Heart left ventricle (tissue), 16 donors: ENCODE data around the gene P3R3URF. TPM values are rescaled to one million over a fixed set of nuclear protein-coding genes. Genes with fewer than 3 reads are reported as not detected.

Experiments
- ATAC-seq, 4 donors: fragments of 200-7000 bp; cut with Tn5 transposase; one replicate each; pipeline ENCODE4 v1.9.1; 2020 to 2022; ENCODE audit warnings: moderate library complexity in 4 of 4, mild to moderate bottlenecking in 3 of 4, moderate number of reproducible peaks in 1 of 4
- DNase-seq, 5 donors: peaks; one replicate each; pipeline ENCODE4 v3.0.0-alpha.2; 2020
- H3K27ac ChIP-seq, 12 donors: fragments of 200-600 bp; sonication (generic) in 4 of 12; one replicate each; pipeline versions ENCODE4 v1.5.0 to v1.8.0; 2016 to 2022; ENCODE audit warnings: mild to moderate bottlenecking in 2 of 12
- H3K27me3 ChIP-seq, 9 donors: fragments of 200-600 bp; sonication (generic) in 2 of 9; one replicate each; pipeline versions ENCODE4 v1.5.1 to v1.8.0; 2016 to 2022; ENCODE audit warnings: mild to moderate bottlenecking in 3 of 9
- H3K36me3 ChIP-seq, 9 donors: fragments of 200-600 bp; sonication (generic) in 2 of 9; one replicate each; pipeline versions ENCODE4 v1.5.0 to v1.8.0; 2018 to 2022; ENCODE audit warnings: mild to moderate bottlenecking in 2 of 9
- H3K4me1 ChIP-seq, 12 donors: fragments of 200-600 bp; sonication (generic) in 4 of 12; one replicate each; pipeline versions ENCODE4 v1.5.0 to v1.8.0; 2016 to 2022; ENCODE audit warnings: mild to moderate bottlenecking in 3 of 12
- H3K4me3 ChIP-seq, 12 donors: fragments of 200-600 bp; sonication (generic) in 4 of 12; one replicate each; pipeline versions ENCODE4 v1.5.0 to v1.8.0; 2017 to 2022; ENCODE audit warnings: mild to moderate bottlenecking in 9 of 12, moderate library complexity in 4 of 12
- H3K9me3 ChIP-seq, 12 donors: fragments of 200-600 bp; sonication (generic) in 4 of 12; one replicate each; pipeline versions ENCODE4 v1.5.0 to v1.8.0; 2016 to 2022; ENCODE audit warnings: mild to moderate bottlenecking in 1 of 12
- POLR2A ChIP-seq, 2 donors: fragments of 450-650 bp; IDR thresholded peaks; one replicate each; pipeline ENCODE4 v1.6.1; 2017; ENCODE audit warnings: antibody characterized with exemption in 2 of 2, mild to moderate bottlenecking in 2 of 2, moderate library complexity in 2 of 2
- WGBS, 4 donors: extraction: QIAGEN DNeasy Blood & Tissue Kit in 2 of 4; methylation state at CpG; one replicate each; pipeline versions ENCODE4 v1.1.5 to v1.1.7; 2013 to 2018; 5-methylcytosine and 5-hydroxymethylcytosine counted together
- intact Hi-C, 10 donors: fragments of 100-400 bp; cut with DNase I; formaldehyde crosslinking; loops; one replicate each; pipeline versions ENCODE4 v1.11.1 to v1.14.2; 2022
- polyA plus RNA-seq, 2 donors: library from polyadenylated mRNA; stranded (reverse); fragments of 200-250 nt; gene quantifications; one replicate each; pipeline ENCODE4 v1.2.3, GENCODE V29; 2013
- total RNA-seq, 9 donors: library from RNA; depleted of rRNA in 2 of 9; stranded (reverse); fragments of >200 nt in 2 of 9; fragmentation: NEBNext Ultra II Directional in 3 of 9; extraction: Animal tissue kit (Norgen Biotek cat#: 25700) in 3 of 9; gene quantifications; one replicate each; pipeline versions ENCODE4 v1.1.0 to v1.2.4, GENCODE V29; 2016 to 2023
- TF ChIP-seq, protein P1 (sequence below), 12 donors: fragments of 200-600 bp; sonication (generic) in 4 of 12; IDR thresholded peaks; one replicate each; pipeline versions ENCODE4 v1.5.0 to v1.8.0; 2018 to 2022; ENCODE audit warnings: antibody characterized with exemption in 12 of 12, mild to moderate bottlenecking in 5 of 12
- donor health status: ischemic (EF 13 %, LVEDD 7.1; RV severe dilation, severe dysfunction).
- donor health status: healthy with polysubstance abuse.
- donor health status: DM: no; HTN: yes; CAD: no.
- donor health status: DM: no; HTN: no; CAD: no.
- donor health status: ischemic (EF 25% LVEDD 6.9; RV normal size, moderate dysfunction).
- donor health status: ischemic (EF 25% LVEDD 5.7; RV mildly dilated, moderate dysfunction).
- donor health status: healthy.
- donor health status: DM: yes; HTN: yes; CAD: no.
- donor health status: ischemic (EF 35%, LVEDD 5.7; RV mildly dilated, moderate dysfunction).
- donor health status: nonischemic (EF 11% LVEDD 7.7; RV severe dilation, severe dysfunction).
- donor health status: DM: yes; HTN: yes; CAD: no.
- donor health status: PGD.
- donor health status: ischemic (EF 29% LVEDD 5.4; RV normal size, mild dysfunction).
- donor health status: nonischemic (EF 23%, LVEDD 6.1; RV moderate dilation, normal function).

Gene P3R3URF
- total and polyA plus RNA-seq, 11 donors: not detected

DNA sequence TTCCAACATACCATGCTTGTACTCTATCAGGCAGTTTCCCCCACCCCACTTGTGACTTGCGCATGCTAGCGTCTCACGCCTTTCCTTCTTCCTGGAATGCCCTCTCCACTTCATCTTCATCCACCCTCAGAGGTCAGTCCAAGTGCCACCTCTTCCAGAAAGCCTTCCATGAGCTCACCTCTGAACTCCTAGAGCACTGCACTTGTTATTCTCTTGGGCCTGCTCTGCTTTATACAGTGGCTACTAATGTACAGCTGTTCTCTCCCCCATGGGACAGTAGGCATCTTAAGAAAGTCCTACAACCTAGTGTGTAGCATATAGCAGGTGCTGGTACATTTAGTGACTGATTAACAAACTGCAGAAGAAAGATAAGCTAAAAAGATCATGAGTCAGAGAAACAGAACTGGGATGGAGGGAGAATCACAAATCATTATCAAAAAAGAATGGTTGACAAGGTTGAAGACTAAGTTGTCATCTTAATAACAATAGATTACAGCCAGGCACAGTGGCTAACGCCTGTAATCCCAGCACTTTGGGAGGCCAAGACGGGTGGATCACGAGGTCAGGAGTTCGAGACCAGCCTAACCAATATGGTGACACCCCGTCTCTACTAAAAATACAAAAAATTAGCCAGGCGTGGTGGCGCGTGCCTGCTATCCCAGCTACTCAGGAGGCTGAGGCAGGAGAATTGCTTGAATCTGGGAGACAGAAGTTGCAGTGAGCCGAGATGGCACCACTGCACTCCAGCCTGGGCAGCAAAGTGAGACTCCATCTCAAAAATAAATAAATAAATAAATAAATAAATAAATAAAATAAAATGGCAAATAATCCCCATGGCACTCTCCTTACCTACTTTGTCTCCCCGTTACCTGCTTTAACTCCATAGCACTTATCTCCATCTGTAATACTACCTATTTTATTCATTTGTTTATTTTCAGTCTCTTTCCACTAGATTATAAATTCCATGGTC is 17.7 kb downstream of the P3R3URF start:
- Histone ChIP-seq H3K4me1 (no peaks in the 10 kb centered on the region), H3K4me3 (no peak overlapping the region), H3K27me3 (no peaks in the 10 kb centered on the region), H3K27ac (no peak overlapping the region), H3K9me3 (no peaks in the 10 kb centered on the region), H3K36me3 (no peaks in the 10 kb centered on the region)
- intact Hi-C loops: no loop called here
- ATAC-seq (no peak), DNase-seq (no peak)
- 91 to 95% (median 92%) methylated on average over 13 of the region's 13 CpGs for WGBS, 4 donors
- no peak for TF ChIP-seq POLR2A (IDR thresholded peaks at IDR 0.05)
- TF ChIP-seq, protein P1, sequence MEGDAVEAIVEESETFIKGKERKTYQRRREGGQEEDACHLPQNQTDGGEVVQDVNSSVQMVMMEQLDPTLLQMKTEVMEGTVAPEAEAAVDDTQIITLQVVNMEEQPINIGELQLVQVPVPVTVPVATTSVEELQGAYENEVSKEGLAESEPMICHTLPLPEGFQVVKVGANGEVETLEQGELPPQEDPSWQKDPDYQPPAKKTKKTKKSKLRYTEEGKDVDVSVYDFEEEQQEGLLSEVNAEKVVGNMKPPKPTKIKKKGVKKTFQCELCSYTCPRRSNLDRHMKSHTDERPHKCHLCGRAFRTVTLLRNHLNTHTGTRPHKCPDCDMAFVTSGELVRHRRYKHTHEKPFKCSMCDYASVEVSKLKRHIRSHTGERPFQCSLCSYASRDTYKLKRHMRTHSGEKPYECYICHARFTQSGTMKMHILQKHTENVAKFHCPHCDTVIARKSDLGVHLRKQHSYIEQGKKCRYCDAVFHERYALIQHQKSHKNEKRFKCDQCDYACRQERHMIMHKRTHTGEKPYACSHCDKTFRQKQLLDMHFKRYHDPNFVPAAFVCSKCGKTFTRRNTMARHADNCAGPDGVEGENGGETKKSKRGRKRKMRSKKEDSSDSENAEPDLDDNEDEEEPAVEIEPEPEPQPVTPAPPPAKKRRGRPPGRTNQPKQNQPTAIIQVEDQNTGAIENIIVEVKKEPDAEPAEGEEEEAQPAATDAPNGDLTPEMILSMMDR (IDR thresholded peaks at IDR 0.05): no peak

DNA sequence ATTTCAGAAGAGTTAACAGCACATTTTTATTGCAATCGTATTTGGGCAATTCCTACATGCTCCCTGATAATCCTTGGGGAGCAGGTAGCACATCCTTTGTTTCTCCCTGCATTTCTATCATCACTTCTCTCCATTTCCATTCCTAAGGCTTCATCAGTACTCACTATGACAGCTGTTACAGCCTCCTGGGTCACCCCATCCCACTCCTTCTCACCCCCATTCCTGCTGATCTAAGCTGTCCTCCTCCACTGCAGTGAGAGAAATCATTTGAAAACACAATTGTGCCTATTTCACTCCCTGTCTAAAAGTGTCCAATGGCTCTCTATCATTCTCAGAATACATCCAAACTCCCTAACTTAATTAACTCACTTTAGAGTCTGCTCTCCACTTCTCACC is 18.4 kb downstream of the P3R3URF start:
- Histone ChIP-seq H3K27me3 (no peaks in the 10 kb centered on the region), H3K27ac (no peak overlapping the region), H3K4me1 (no peaks in the 10 kb centered on the region), H3K4me3 (no peak overlapping the region), H3K36me3 (no peaks in the 10 kb centered on the region), H3K9me3 (no peaks in the 10 kb centered on the region)
- ATAC-seq: no peak
- intact Hi-C loops: no loop called here
- WGBS, 4 donors: 85 to 95% (median 88%) methylated on average over 1 of the region's 1 CpG
- no peak for TF ChIP-seq POLR2A (IDR thresholded peaks at IDR 0.05)
- TF ChIP-seq, protein P1 (IDR thresholded peaks at IDR 0.05): no peak
- DNase-seq: no peak

DNA sequence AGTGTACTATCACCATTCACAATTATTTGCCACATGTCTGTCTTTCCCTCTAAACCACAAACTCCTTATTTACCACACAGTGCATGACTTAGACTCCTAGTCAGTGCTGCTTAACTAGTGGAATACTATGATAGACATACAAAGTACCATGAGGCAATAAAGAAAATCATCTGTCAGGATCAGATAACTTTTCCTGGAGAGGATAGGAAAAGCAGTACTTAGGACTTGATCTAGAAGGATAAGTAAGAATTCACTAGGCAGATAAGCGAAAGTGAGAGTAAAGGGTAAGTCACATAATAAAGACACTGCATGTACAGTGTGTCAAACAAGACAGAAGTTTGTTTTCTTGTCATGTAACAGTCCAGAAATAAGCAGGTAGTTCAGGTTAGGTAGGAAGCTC is 22.6 kb downstream of the P3R3URF start:
- TF ChIP-seq, protein P1 (IDR thresholded peaks at IDR 0.05): no peak
- no peak for TF ChIP-seq POLR2A (IDR thresholded peaks at IDR 0.05)
- no peaks in the 10 kb centered on the region for H3K27me3 ChIP-seq
- no peak overlapping the region for H3K4me3 ChIP-seq
- peaks cover 0 to 9% (median 0%) of the 10 kb centered on the region in 12 donors for H3K4me1 ChIP-seq
- H3K9me3 ChIP-seq: no peaks in the 10 kb centered on the region
- H3K27ac ChIP-seq: no peak overlapping the region
- ATAC-seq (no peak), DNase-seq (no peak)
- intact Hi-C loops: no loop called here
- no peaks in the 10 kb centered on the region for H3K36me3 ChIP-seq
- 89 to 98% (median 97%) methylated on average over 1 of the region's 1 CpG for WGBS, 4 donors

DNA sequence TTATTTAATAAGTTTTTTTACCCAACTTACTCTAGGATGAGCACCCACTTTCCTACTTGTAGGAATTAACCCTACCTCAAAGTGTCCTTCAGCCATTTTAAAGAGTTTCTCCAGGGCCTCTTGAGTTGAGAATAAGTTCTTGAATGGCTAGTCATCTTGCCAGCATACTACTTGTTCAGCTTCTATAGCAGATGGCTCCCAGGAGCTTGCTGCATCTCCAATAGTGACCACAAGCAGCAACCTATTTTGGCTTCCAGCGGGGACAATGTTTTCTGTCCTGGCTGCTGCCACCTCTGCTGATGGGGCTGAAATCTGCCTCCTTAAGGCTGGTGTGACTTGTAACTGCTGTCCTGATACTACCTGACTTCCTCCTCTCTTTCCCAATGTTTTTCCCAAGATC is 23.1 kb downstream of the P3R3URF start:
- H3K36me3 ChIP-seq: no peaks in the 10 kb centered on the region
- intact Hi-C loops: no loop called here
- no peak overlapping the region for H3K27ac ChIP-seq
- WGBS, 4 donors: 89 to 100% (median 96%) methylated on average over 1 of the region's 1 CpG
- no peak for DNase-seq
- no peaks in the 10 kb centered on the region for H3K9me3 ChIP-seq
- no peak for TF ChIP-seq POLR2A (IDR thresholded peaks at IDR 0.05)
- no peak for ATAC-seq
- H3K4me1 ChIP-seq: peaks cover 0 to 9% (median 0%) of the 10 kb centered on the region in 12 donors
- no peak overlapping the region for H3K4me3 ChIP-seq
- H3K27me3 ChIP-seq: no peaks in the 10 kb centered on the region
